Nucleus accumbens (tissue), 56 donors: ENCODE data around the gene WDR7.

ENCODE experiments used
- DNase-seq, 56 donors: peaks; one replicate each; lab custom pipeline; 2025; lab: John Stamatoyannopoulos, UW

The WDR7 gene

DNA sequence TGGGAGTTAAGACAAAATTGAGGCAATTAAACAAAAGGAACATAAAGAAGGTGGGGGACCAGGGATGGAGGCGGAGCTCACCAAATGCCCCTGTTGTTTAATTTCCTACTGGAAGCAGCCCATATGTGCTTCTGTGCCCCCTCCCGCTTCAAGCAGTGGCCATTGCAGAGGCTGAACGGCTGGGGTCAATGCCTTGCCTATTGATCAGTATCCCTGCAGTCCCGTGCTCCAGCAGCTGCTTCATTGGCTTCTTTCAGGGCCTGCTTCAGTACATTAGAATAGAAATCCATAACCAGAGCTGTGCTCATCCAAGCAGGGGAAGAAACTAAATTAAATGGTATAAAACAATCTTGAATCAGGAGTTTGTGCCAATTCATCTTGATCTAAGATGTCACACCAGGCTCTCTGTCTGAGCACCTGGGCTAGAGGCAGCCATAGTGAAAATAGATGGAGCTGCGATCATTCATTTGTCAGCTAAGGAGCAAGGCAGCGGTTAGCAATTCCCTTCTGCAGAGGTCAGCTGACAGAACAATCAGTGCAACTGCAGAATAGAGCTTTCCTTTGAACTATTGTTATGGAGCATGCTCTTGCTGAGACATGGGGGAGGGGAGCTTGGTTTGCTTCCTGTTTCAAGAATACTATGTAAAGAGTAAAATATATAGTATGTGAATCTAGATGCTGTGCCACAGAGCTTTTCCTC lies 222.4 kb downstream of the WDR7 start:
- peak in 43 of 56 donors; percentile 1 to 69 (median 42) for DNase-seq

DNA sequence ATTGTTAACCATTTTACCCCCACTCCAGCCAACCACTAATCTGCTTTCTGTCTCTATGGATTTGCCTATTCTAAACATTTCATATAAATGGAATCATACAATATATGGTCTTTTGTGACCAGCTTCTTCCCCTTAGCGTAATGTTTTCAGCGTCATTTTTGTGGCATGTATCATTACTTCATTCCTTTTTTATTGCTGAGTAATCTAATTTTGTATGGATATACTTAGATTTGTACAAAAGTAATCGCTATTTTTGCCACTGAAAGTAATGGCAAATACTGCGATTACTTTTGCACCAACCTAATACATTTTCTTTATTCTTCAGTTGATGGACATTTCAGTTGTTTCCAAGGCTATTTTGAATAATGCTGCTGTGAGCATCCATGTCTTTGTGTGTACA lies 227.6 kb downstream of the WDR7 start:
- DNase-seq: no peak

DNA sequence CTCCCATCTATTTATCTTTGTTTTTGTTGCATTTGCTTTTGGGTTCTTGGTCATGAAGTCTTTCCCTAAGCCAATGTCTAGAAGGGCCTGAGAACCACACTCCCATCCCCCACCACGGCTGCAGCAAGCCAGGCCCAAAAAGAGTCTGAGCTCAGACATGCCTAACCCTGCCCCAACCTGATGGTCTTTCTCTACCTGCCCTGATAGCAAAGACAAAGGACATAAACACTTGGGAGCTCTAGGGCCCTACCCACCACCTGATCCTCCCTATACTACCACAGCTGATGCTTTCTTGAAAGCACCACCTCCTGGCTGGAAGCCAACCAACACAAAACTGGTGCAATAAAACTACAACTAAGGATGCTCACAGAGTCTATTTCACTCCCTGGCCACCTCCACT lies 233.4 kb downstream of the WDR7 start:
- DNase-seq: no peak

DNA sequence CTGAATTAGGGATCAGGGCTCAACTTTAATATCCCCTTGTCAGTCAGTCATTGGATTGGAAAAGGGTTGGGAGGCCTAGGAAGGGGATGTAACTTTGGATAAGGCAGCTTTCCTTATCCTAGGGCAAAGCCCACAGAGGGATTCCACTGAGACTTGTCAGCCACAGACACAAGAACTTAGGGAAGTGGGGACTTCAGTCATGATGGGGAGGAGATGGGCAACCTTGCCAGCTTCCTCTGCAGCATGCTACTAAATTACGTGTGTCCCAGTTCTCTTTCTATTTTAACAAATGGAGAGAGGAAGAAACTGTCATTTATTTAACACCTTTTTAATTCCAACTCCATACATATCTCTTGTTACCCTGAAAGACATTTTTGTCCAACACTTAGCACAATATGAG lies 237.8 kb downstream of the WDR7 start:
- no peak for DNase-seq

DNA sequence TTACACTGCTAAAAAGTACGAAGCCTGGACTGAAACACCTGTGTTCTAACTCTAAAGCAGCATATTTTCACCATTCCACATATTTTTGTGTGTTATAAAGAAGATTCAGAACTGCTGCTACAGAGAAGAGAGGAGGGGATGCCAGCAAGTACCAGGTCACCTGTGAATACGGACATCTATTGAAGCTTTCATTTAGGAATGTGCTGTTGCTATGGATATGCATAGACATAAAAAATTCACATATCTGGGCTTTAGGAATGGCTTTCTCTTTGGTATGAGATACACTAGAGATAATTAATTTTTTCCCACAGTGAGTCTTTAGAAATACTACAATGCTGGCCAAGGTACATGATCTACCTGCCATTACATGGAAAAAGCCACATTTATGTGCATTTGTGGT lies 238.5 kb downstream of the WDR7 start:
- no peak for DNase-seq

DNA sequence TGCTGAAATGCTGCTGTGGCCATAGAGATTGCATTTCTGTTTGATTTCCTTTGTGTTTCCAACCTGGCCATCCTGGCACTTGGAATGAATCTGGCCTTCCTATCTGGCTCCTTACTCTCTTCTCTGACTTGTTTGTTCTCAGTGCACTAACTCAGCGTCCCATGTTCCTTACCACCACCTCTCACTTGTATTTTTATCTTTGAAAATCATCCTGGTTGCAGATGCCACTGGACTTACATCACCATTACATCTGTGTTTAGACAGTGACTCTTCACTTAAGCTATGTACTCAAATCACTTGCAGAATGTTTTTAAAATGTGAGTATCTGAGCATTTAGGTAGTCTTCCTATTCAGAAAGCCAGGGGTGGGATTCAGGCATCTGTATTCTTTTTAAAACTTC lies 239.5 kb downstream of the WDR7 start:
- DNase-seq: no peak

DNA sequence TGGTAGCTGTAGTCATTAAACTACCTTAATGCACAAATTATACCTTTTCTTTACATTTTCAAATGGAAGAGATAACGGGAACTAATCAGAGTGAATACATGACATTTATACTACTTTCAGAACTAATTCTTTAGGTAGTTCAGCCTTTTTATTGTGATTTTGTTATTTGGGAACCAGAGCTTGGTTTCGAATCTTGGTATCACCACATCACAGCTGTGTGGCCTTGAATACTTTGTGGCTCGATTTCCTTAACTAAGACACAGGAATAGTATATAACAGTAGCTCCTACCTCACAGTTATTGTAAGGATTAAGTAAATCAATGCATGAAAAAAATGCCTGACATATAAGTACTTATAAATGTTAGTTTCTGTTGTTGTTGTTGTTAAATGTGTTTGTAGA lies 240.0 kb downstream of the WDR7 start:
- DNase-seq: no peak

DNA sequence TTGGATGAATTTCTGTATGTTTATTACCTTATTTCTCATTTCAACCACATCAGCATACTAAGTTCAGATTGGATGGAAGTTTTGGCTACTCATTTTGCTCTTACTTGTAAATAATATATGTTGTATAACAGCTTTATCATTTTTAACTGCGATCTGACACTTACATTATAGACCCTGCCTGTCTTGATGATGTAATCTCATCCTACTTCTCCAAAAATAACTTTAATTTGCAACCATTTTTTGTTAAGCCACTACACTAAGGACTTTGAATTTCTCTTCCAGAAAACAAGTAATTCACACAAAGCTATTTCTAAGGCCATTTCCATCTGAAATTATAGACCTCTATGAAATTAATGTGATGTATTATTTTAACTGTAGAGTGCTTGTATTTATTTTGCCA lies 240.7 kb downstream of the WDR7 start:
- DNase-seq: no peak

DNA sequence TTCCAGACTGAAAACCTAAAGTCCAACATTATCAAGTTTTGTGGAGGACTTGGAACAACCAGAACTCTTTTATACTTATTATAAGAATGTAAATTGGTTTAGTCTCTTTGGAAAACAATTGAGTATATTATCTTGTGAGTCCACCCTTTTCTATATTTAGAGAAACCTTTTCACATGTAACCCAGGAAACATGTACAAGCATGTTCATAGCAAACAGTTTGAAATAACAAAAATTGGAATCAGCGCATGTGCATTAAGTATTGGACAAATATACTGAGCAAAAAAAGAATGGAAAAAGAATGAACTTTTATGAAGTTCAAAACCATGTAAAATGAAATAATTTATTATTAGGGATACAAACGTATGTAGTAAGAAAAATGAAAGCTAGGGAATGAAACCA lies 246.0 kb downstream of the WDR7 start:
- no peak for DNase-seq

DNA sequence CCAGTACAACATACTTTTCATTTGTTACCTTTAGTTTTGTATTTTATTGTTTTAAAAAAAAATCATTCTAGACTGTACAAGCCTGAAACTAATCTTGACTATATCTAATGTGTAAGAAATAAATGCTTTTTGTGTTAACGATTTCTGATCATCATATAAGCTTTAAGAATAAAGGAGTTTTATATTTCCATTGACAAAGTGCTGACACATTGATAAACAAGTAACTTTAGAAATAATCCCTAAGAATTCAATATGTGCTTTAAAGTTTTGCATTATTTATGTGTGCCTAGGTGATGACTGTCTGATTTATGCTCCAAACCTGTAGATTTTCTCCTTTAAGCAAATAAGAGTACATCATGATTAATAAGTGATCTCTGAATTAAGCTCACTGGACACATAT lies 248.5 kb downstream of the WDR7 start:
- no peak for DNase-seq

DNA sequence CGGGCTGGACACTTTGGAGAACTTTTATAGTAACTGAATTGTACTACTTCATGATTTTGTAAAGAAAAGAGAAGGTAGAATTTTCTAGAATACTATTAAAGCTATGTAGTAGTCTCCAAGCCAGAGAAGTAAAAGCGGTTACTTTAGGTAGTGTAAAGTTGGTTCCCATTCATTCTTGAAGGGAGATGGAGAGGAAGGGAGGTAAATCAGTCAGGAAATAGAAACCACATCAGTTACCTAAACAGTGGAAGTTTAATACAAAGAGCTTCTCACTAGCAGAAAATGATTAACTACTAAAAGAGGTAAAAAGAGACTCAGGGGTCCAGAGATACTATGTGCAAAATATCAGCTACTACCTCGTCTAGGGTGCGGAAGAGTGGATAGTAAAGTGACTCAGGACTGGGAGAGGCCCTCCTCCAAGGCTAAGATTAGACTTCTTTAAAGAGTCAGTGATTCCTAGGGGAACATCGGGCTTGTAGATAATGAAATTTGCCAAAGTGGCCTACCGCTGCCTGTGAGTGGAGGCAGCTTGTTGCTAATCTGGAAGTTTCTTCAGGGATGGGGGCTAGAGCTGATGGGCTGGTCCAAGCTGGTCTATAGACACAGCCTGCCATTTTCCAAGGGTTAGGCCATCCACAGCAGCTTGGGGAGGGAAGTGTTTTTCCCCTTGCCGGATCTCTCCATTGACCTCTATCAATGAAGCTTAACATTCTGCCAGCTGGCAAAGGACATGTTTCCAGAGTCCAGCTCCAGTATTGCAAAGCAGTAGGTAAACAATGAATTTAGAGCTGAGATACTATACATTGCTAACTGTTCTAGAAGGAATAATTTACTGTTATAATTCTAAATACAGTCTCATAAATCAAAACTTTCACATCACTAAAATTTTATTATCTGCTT lies 249.3 kb downstream of the WDR7 start:
- no peak for DNase-seq

DNA sequence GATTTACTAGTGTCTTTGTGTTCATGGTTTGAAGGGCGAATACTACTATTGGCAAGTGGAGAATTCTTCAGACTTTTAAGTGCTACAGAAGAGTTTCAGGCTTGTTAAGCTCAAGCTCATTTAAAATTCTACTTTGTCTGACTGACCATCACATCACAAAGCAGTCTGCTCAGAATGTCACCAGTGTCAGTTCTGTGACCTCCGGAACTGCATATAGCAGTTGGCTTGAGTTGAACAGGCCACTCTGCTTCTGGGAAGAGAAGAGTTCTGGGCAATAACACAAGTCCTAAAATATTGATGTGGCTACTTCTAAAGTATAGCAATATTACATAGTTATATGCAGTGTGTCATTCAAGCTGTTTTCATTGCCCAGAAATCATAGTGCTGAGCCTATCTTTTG lies 250.8 kb downstream of the WDR7 start:
- no peak for DNase-seq

DNA sequence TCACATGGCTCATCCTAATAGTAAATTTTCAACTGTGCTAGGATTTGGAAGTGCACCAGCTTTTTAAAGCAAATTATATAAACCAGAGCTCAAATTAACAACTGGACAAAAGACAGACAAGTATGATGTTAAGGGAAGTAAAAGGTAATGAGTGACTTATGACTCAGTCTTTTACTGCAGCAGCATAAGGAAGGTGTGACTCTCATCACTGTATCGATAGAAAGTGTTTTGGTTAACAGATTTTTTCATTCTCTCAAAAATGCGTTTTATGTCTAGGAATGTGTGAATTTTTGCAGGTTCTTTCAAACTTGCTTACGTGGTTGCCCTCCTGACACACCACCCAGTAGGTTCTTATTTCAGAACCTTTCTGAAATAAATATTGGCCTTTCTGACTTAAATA lies 251.5 kb downstream of the WDR7 start:
- no peak for DNase-seq

DNA sequence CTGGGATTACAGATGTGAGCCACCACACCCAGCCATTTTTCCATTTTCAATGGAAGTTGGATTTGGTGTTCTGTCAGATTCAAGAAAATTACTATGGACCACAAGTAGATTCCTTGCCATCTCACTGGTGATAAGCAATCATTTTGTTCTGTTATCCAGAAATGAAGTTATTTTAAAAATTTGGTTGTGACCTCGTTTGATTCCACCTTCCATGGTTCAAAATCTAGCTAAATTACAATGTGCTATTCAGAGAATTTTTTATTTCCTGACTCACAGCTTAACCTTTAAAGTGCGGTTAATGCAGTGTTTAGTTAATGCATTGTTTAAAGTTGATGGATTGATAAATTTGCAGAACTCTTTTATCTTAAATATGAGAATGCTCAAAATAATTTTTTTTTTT lies 252.5 kb downstream of the WDR7 start:
- DNase-seq: no peak

DNA sequence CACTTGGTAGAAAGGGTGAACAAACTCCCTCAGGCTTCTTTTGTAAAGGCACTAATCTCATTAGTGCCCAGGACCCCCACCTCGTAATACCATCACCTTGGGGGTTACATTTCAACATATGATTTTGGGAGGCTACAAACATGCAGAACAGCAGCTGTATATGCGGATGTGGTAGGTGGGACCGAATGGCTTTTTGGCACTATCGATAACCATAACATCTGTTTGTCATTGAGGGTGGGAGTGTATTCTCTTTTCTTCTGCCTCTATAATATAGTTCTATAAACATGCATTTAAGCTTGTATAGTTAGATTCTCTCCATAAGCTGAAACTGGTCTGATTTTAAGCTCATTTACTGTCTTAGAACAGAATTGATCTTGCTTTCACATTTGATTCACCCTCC lies 256.6 kb downstream of the WDR7 start:
- no peak for DNase-seq

DNA sequence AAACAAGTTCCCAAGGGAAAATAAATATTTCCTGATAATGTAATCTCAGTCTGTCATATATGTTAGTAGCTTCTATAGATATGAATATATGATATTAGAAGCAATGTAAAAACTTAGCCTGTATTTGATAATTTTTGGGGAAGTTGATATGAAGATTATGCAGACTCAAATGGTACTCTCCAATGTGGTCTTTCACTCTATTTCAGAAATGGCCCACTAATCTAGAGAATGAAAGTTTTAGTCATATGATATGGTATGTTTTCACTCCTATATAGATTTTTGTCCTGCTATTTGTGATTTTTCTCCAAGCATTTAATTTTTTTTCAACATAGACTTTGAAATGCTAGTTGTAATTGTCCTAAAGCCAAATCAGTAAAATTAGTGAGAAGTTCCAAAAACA lies 259.1 kb downstream of the WDR7 start:
- DNase-seq: no peak

DNA sequence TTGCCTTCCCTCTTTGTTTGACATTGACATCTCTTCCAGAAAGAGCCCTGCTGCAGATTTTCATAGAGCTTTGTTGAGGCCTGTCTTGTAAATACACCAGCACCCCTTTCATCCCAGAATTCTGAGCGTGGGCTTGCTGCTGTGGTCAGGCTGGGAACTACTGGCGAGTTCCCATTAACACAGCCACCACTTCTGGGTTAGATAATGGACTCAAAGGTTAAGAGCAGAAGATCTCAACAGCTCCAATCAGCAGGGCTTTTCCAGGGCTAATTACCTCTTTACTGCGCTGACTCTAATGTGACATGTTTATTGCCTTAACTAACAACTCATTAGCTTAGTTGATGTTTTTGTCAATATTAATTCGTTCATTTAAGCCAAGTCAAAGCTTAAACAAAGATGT lies 259.8 kb downstream of the WDR7 start:
- no peak for DNase-seq

DNA sequence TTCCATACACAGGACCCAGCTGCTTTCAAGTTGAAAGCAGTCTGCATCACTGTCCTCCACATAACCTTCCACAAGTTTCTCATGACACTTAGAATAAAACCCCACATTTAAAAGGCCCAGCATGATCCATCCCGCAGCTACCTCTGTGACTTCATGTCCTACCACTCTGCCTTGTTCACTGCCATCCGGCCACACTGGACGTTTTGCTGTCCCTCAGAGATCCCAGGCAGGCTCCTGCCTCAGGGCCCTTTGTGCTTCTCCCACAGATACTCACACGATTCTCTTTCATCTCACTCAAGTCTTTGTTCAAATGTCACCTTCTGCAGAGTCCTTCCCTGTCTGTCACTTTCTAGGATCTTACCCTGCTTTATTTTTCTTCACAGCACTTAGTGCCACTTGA lies 262.8 kb downstream of the WDR7 start:
- DNase-seq: no peak

DNA sequence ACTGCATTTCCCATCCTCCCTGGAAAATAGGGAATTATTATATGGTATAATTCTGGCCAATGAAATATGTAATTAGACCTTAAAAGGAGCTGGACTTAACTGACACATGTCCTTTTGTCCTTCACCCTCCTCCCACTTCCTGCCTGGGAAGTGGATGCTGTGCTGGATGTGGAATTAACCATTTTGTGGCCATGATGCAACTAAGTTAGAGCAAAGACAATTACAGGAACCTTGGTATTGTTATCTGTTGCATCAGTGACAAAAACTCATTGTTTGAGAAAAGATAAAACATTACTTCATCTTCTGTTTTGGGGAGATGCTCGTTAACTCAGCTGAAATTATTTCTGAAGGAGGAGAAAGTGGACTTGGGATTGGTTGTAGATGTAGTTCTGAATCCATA lies 268.0 kb downstream of the WDR7 start:
- no peak for DNase-seq

DNA sequence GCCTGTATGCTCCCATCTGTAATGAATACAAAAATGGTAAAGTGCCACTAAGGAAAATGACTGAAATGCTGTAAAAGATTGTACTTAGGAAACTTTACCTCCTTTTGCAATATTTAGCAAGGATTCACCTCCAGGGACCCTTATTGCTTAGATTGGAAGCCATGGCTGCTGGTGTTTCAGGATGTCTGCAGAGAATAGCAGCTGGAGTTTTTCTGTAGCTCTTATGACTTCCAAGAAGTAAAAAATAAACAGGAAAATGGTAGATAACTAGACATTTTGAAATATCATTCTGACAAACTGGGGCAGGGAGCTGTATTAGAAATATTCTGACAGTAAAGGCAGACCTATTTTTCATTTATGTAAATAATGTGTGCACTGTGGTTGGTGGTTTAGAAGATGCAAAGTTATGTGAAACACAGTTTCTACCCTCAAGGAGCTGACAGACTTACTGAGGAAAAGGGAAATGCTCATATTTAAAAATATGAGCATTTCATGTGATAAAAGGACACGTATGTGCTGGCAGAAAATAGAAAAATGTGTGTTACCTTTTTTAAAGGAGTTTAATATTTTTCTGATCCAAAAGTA lies 270.8 kb downstream of the WDR7 start:
- no peak for DNase-seq

DNA sequence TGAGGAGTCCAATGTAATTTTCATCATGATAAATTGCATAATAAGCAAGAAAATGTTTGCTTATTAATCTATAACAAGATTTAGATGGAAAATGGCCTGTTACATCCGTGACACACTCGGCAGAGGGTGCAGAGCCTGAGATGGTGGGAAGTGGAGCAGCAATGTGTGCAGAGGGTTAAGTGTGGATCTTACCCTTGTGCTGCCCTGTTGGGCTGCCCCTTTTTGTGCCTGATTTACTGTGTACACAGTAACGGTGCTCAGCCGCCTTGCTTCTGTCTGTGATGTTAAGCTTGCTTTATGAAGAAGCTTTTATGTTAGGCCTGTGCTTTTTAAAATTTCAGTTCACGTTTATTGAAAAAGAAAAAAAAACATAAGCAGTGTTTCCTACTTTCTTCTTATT lies 275.6 kb downstream of the WDR7 start:
- DNase-seq: no peak

DNA sequence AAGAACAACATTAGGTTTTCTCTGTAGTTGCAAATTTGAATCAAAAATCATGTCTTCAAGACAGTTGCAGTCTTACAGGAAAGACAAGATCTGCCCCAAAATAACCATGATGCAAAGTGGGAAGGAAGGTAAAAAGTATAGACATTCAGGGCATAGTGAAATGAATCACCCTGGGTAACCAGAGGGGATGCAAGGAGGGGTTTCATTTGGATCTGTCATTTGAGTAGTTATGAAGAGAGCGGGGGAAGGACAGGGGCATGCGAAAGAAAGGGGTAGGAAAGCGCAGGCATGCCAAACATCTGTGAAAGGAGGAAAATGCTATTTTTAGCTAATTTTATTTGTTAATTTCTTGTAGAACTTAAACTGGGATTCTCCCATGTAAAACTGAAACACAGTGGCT lies 276.6 kb downstream of the WDR7 start:
- DNase-seq: no peak
